Endodermal cell (in vitro differentiated cells): ENCODE results near the gene PRAMEF5. TPM values are rescaled to one million over a fixed set of nuclear protein-coding genes. Genes with fewer than 3 reads are reported as not detected.
"Not testable (repeated sequence)": the region's sequence is repeated elsewhere in the genome, so short reads cannot be mapped to it uniquely, and the experiment has no call there.

ENCODE experiments used
- DNase-seq: peaks from one replicate; pipeline ENCODE4 v3.0.0-alpha.2; 2017
- H3K27ac ChIP-seq: 2 replicates; pipeline ENCODE4 v1.5.1; 2013; ENCODE audit warnings: mild to moderate bottlenecking, low read depth, low read length, moderate library complexity
- H3K27me3 ChIP-seq: 2 replicates; pipeline ENCODE4 v1.6.1; 2013; ENCODE audit warnings: mild to moderate bottlenecking, low read length, moderate library complexity; ENCODE audit not compliant: insufficient read depth, control insufficient read depth, poor library complexity, severe bottlenecking
- H3K36me3 ChIP-seq: 2 replicates; pipeline ENCODE4 v1.7.0; 2013; ENCODE audit warnings: mild to moderate bottlenecking, low read length, moderate library complexity; ENCODE audit not compliant: control insufficient read depth, insufficient read depth
- H3K4me1 ChIP-seq: one replicate; pipeline ENCODE4 v1.7.0; 2013; ENCODE audit warnings: low read length; ENCODE audit not compliant: control insufficient read depth, insufficient read depth
- H3K4me3 ChIP-seq: 2 replicates; pipeline ENCODE4 v1.5.1; 2013; ENCODE audit warnings: mild to moderate bottlenecking, low read length, moderate library complexity
- H3K9ac ChIP-seq: 2 replicates; pipeline ENCODE4 v1.6.1; 2013; ENCODE audit warnings: mild to moderate bottlenecking, low read length, moderate library complexity; ENCODE audit not compliant: poor library complexity, severe bottlenecking; ENCODE audit errors: extremely low read depth
- H3K9me3 ChIP-seq: 2 replicates; pipeline ENCODE4 v1.6.1; 2013; ENCODE audit warnings: mild to moderate bottlenecking, low read length, moderate library complexity; ENCODE audit not compliant: control insufficient read depth
- H3K27ac Mint-ChIP-seq: 2 replicates; pipeline ENCODE4 v1.8.0; 2020; ENCODE audit warnings: mixed read lengths
- H3K27me3 Mint-ChIP-seq: 2 replicates; pipeline ENCODE4 v1.8.0; 2021; ENCODE audit warnings: mild to moderate bottlenecking, mixed read lengths; ENCODE audit not compliant: insufficient read depth
- H3K36me3 Mint-ChIP-seq: 2 replicates; pipeline ENCODE4 v1.8.0; 2020; ENCODE audit warnings: low read depth, mixed read lengths
- H3K4me1 Mint-ChIP-seq: 2 replicates; pipeline ENCODE4 v1.8.0; 2020; ENCODE audit warnings: mixed read lengths
- H3K4me3 Mint-ChIP-seq: 2 replicates; pipeline ENCODE4 v1.8.0; 2020; ENCODE audit warnings: mild to moderate bottlenecking, moderate library complexity, mixed read lengths
- H3K9me3 Mint-ChIP-seq: 2 replicates; pipeline ENCODE4 v1.8.0; 2020; ENCODE audit warnings: mild to moderate bottlenecking, mixed read lengths
- WGBS, 2 experiments: methylation state at CpG; one replicate each; pipeline versions ENCODE4 v1.1.5 to v1.1.7; 2013; ENCODE audit warnings: missing lambda C conversion rate in 2 of 2, mixed read lengths in 1 of 2; ENCODE audit not compliant: insufficient coverage in 1 of 2, insufficient read length in 1 of 2; 5-methylcytosine and 5-hydroxymethylcytosine counted together
- total RNA-seq, 2 donors: library from RNA; stranded (reverse); fragmentation: NEBNext Ultra II Directional in 1 of 2; extraction: Animal tissue kit (Norgen Biotek cat#: 25700) in 1 of 2; gene quantifications; 2 replicates in 1 of 2; 3 replicates in 1 of 2; pipeline ENCODE4 v1.2.1, GENCODE V29; 2021

Gene PRAMEF5
- total RNA-seq, 2 donors from 2014 or later, result not detected

- H3K27ac ChIP-seq, H3K9me3 ChIP-seq, H3K9me3 Mint-ChIP-seq, H3K27me3 Mint-ChIP-seq, DNase-seq, H3K36me3 ChIP-seq, H3K4me1 Mint-ChIP-seq, H3K4me3 Mint-ChIP-seq, H3K27ac Mint-ChIP-seq, H3K4me1 ChIP-seq, H3K4me3 ChIP-seq, H3K36me3 Mint-ChIP-seq, H3K9ac ChIP-seq, H3K27me3 ChIP-seq: not testable (repeated sequence)
- WGBS, 2 experiments, result no CpG with 5 or more reads among the region's 1 CpG
These were observed 31.0 kb downstream of the PRAMEF5 start, which contains the start of gene PRAMEF8 for GRCh38 chr1:13285037-13285436. TSS of gene PRAMEF8 (minus strand) at chr1:13285137. CDS start at chr1:13284091, 1,046 bp downstream.

DNA sequence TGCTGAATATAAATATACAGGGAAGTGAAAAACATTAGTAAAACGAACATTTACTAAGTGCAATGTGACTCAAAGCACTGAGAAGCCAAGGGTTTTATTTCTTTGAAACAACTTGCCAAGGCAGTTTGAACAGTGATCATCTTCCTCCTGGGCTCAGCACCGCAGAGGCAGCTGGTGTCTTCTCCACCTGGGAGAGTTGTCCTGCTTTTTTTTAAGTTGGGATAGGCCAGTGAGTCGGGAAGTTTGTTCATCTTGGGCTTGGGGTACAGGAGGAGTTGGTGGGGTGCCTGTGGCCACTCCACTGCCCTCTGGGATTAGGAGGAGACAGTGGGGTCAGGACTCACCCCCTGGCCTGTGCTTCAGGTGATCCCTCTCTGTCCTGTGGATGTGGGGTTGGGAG, 35.0 kb downstream of the PRAMEF5 start:
- WGBS, 2 experiments, result no CpG with 5 or more reads among the region's 3 CpGs

GRCh38 chr1:13297216-13297931, 43.4 kb downstream of the PRAMEF5 start:
- no CpG with 5 or more reads among the region's 5 CpGs for WGBS, 2 experiments
- not testable (repeated sequence) for H3K36me3 ChIP-seq, H3K27me3 Mint-ChIP-seq, H3K27ac Mint-ChIP-seq, H3K9me3 Mint-ChIP-seq, H3K9me3 ChIP-seq, H3K4me3 Mint-ChIP-seq, H3K36me3 Mint-ChIP-seq, H3K27ac ChIP-seq, DNase-seq, H3K4me3 ChIP-seq, H3K27me3 ChIP-seq, H3K4me1 Mint-ChIP-seq, H3K9ac ChIP-seq, H3K4me1 ChIP-seq

More for the DNA sequence above, 35.0 kb downstream of the PRAMEF5 start:
- H3K27ac Mint-ChIP-seq, H3K4me3 ChIP-seq, H3K9me3 ChIP-seq, H3K27me3 ChIP-seq, H3K27me3 Mint-ChIP-seq, H3K27ac ChIP-seq, H3K36me3 Mint-ChIP-seq, H3K9ac ChIP-seq, DNase-seq, H3K36me3 ChIP-seq, H3K4me1 Mint-ChIP-seq, H3K4me1 ChIP-seq, H3K4me3 Mint-ChIP-seq, H3K9me3 Mint-ChIP-seq: not testable (repeated sequence)

- not testable (repeated sequence) for H3K36me3 ChIP-seq, H3K36me3 Mint-ChIP-seq, H3K27ac Mint-ChIP-seq, H3K27ac ChIP-seq, DNase-seq, H3K9me3 Mint-ChIP-seq, H3K27me3 ChIP-seq, H3K4me1 Mint-ChIP-seq, H3K9ac ChIP-seq, H3K4me3 Mint-ChIP-seq, H3K9me3 ChIP-seq, H3K4me1 ChIP-seq, H3K27me3 Mint-ChIP-seq, H3K4me3 ChIP-seq
- 100% methylated on average over 2 of the region's 27 CpGs; no CpG with 5 or more reads in 1 of the 2 experiments for WGBS, 2 experiments
These were observed 44.7 kb downstream of the PRAMEF5 start for GRCh38 chr1:13298699-13299098.

DNA sequence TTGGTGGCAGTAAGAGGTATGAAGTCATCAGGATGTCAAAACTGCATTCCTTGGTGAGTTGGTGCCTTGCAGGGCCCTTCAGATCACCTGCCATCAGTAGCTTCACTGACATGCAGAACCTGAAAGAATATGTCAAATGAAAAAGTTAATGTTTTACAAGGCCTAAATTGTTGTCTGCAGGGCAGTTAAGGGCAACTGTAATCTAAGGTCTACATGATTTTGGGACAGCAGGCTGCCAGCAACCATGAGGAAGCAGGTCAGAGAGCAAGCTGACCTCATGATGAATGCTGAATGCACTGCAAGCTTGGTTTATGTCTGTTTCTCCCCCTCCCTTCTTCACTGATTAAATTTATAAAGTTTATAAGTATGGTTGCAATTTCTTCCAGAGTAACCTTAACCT, 48.2 kb downstream of the PRAMEF5 start:
- H3K36me3 Mint-ChIP-seq, H3K4me3 Mint-ChIP-seq, H3K27ac Mint-ChIP-seq, H3K36me3 ChIP-seq, H3K4me1 Mint-ChIP-seq, H3K27me3 ChIP-seq, H3K27me3 Mint-ChIP-seq, H3K9me3 ChIP-seq, H3K4me1 ChIP-seq, H3K9ac ChIP-seq, DNase-seq, H3K27ac ChIP-seq, H3K4me3 ChIP-seq, H3K9me3 Mint-ChIP-seq: not testable (repeated sequence)

GRCh38 chr1:13303239-13303638, 49.2 kb downstream of the PRAMEF5 start, which contains the start of gene PRAMEF33:
TSS of gene PRAMEF33 (plus strand) at chr1:13303539. CDS start at chr1:13305955, 2,416 bp downstream.
- H3K36me3 Mint-ChIP-seq, H3K36me3 ChIP-seq, H3K4me1 Mint-ChIP-seq, H3K9me3 Mint-ChIP-seq, H3K27ac ChIP-seq, H3K9me3 ChIP-seq, H3K9ac ChIP-seq, H3K4me1 ChIP-seq, H3K27me3 Mint-ChIP-seq, H3K4me3 ChIP-seq, H3K27me3 ChIP-seq, DNase-seq, H3K27ac Mint-ChIP-seq, H3K4me3 Mint-ChIP-seq: not testable (repeated sequence)
- no CpG with 5 or more reads among the region's 1 CpG for WGBS, 2 experiments
